Measurements from ENCODE around the gene ENG.

ENG gene

GRCh38 chr9:127862075-127863011 is 7.9 kb upstream of the ENG start:
- Histone ChIP-seq H3K27ac (ENCODE audit: extremely low read depth, low read depth, low read length) (no peak overlapping the region), H3K9me3 (ENCODE audit: control insufficient read depth, insufficient read depth, low read depth, low read length) (no peaks in the 10 kb centered on the region), H3K4me3 (ENCODE audit: low read depth, low read length) (no peak overlapping the region), H3K4me1 (ENCODE audit: control insufficient read depth, insufficient read depth, low read length) (no peaks in the 10 kb centered on the region; the same call in 1 of the 2 replicates), H3K36me3 (ENCODE audit: control insufficient read depth in 2 of 2, insufficient read depth in 1 of 2, low read length in 2 of 2) (peaks cover 0 to 7% of the 10 kb centered on the region in 2 experiments; a peak in 1 of 3 replicates)
- no peak for TF ChIP-seq ZNF670 (tag by site-specific recombination; IDR thresholded peaks at IDR 0.05; ENCODE audit: low read depth)
- TF ChIP-seq ZNF626 (tag by site-specific recombination; IDR thresholded peaks at IDR 0.05), result no peak
- no peak for TF ChIP-seq ZNF423 (tag by site-specific recombination; IDR thresholded peaks at IDR 0.05)
- TF ChIP-seq ZSCAN18 (tag by site-specific recombination; IDR thresholded peaks at IDR 0.05), result no peak
- TF ChIP-seq ZNF214 (tag by site-specific recombination; IDR thresholded peaks at IDR 0.05; ENCODE audit: borderline replicate concordance), result no peak
- no peak for TF ChIP-seq ZNF366 (tag by site-specific recombination; conservative IDR thresholded peaks at IDR 0.05)
- ChIA-PET POLR2A (interaction anchor here (1.2 kb wide), 1 partner anchor 60 kb away, joined by 4 read pairs; the partner anchor contains the start of gene FPGS), CTCF (interaction anchor here (0.5 to 3.6 kb wide), 3 partner anchors 7 to 128 kb away, joined by 4 to 18 read pairs (median 4); partner anchors contain the start of gene TOR2A)

GRCh38 chr9:127860779-127861178 is 6.3 kb upstream of the ENG start:
- Histone ChIP-seq H3K9me3 (ENCODE audit: control insufficient read depth, insufficient read depth, low read depth, low read length) (no peaks in the 10 kb centered on the region), H3K4me3 (ENCODE audit: low read depth, low read length) (no peak overlapping the region), H3K36me3 (ENCODE audit: control insufficient read depth in 2 of 2, insufficient read depth in 1 of 2, low read length in 2 of 2) (peaks cover 0 to 1% of the 10 kb centered on the region in 2 experiments; a peak in 1 of 3 replicates), H3K27ac (ENCODE audit: extremely low read depth, low read depth, low read length) (no peak overlapping the region), H3K4me1 (ENCODE audit: control insufficient read depth, insufficient read depth, low read length) (no peaks in the 10 kb centered on the region; the same call in 1 of the 2 replicates)
- ChIA-PET CTCF (interaction anchor here (3.6 kb wide), 1 partner anchor 9 kb away, joined by 18 read pairs; no protein-coding TSS in a partner anchor), POLR2A (interaction anchor here (0.7 kb wide), 1 partner anchor 13 kb away, joined by 5 read pairs; no protein-coding TSS in a partner anchor)
- TF ChIP-seq ZNF426 (tag by site-specific recombination; IDR thresholded peaks at IDR 0.05) (no peak), KLF1 (tag by site-specific recombination; IDR thresholded peaks at IDR 0.05) (no peak), ZNF623 (tag by site-specific recombination; IDR thresholded peaks at IDR 0.05) (peak; percentile 97), EGR2 (tag by site-specific recombination; IDR thresholded peaks at IDR 0.05; ENCODE audit: low read depth) (peak; percentile 33; the same call in 1 of the 2 replicates)

- POLR2A ChIA-PET, result interaction anchor here (0.7 to 1.8 kb wide), 3 partner anchors 9 to 33 kb away, joined by 3 to 8 read pairs (median 5); no protein-coding TSS in a partner anchor
- no peak overlapping the region for H3K27ac ChIP-seq (ENCODE audit: extremely low read depth, low read depth, low read length)
- no peak overlapping the region for H3K4me3 ChIP-seq (ENCODE audit: low read depth, low read length)
- no peaks in the 10 kb centered on the region for H3K36me3 ChIP-seq (ENCODE audit: control insufficient read depth in 2 of 2, insufficient read depth in 1 of 2, low read length in 2 of 2)
- H3K4me1 ChIP-seq (ENCODE audit: control insufficient read depth, insufficient read depth, low read length), result no peaks in the 10 kb centered on the region; the same call in 1 of the 2 replicates
- CTCF ChIA-PET, result interaction anchor here (1.1 to 3.6 kb wide), 2 partner anchors 9 to 21 kb away, joined by 3 to 18 read pairs; no protein-coding TSS in a partner anchor
- no peaks in the 10 kb centered on the region for H3K9me3 ChIP-seq (ENCODE audit: control insufficient read depth, insufficient read depth, low read depth, low read length)
- TF ChIP-seq ZNF202 (tag by site-specific recombination; IDR thresholded peaks at IDR 0.05; ENCODE audit: borderline replicate concordance) (no peak), ZNF174 (tag by site-specific recombination; IDR thresholded peaks at IDR 0.05) (no peak), ZNF416 (tag by site-specific recombination; IDR thresholded peaks at IDR 0.05) (no peak), ZNF366 (tag by site-specific recombination; conservative IDR thresholded peaks at IDR 0.05) (no peak), BCL11A (tag by site-specific recombination; IDR thresholded peaks at IDR 0.05; ENCODE audit: low read depth) (no peak), ELK4 (IDR thresholded peaks at IDR 0.05; ENCODE audit: borderline replicate concordance, low read depth, low read length) (no peak), SP2 (tag by site-specific recombination; IDR thresholded peaks at IDR 0.05) (no peak), ZNF280D (tag by site-specific recombination; IDR thresholded peaks at IDR 0.05) (no peak), ZBTB1 (tag by site-specific recombination; IDR thresholded peaks at IDR 0.05) (no peak), ZNF701 (tag by site-specific recombination; IDR thresholded peaks at IDR 0.05) (no peak), ZNF558 (tag by site-specific recombination; IDR thresholded peaks at IDR 0.05) (no peak), ZNF175 (tag by site-specific recombination; IDR thresholded peaks at IDR 0.05) (no peak), GLI4 (tag by site-specific recombination; IDR thresholded peaks at IDR 0.05) (no peak), ZNF2 (tag by site-specific recombination; IDR thresholded peaks at IDR 0.05) (no peak), GLIS2 (tag by site-specific recombination; IDR thresholded peaks at IDR 0.05) (no peak), ZNF311 (tag by site-specific recombination; IDR thresholded peaks at IDR 0.05; ENCODE audit: borderline replicate concordance) (no peak)
Observed at GRCh38 chr9:127860260-127860659, 5.8 kb upstream of the ENG start.

Data from HEK293 (cell line).